Measurements from ENCODE around the gene TNRC6B.
"Not testable (repeated sequence)": the region's sequence is repeated elsewhere in the genome, so short reads cannot be mapped to it uniquely, and the experiment has no call there.

TNRC6B gene

GRCh38 chr22:40182231-40182835 is 4.6 kb downstream of the TNRC6B start:
- DNase-seq (ENCODE audit: low read depth) = no peak
- H3K4me3 ChIP-seq (ENCODE audit: low read depth, low read length) = no peak overlapping the region
- TF ChIP-seq POLR2A (IDR thresholded peaks at IDR 0.05; ENCODE audit: extremely low read depth, insufficient read length) (no peak), CTCF (IDR thresholded peaks at IDR 0.05; ENCODE audit: low read depth, low read length) (no peak), MAX (IDR thresholded peaks at IDR 0.05; ENCODE audit: low read depth, low read length) (no peak), MYC (IDR thresholded peaks at IDR 0.05; ENCODE audit: low read depth, low read length) (no peak)

GRCh38 chr22:40183029-40183581 is 5.4 kb downstream of the TNRC6B start:
- TF ChIP-seq CTCF (IDR thresholded peaks at IDR 0.05; ENCODE audit: low read depth, low read length) (no peak), MYC (IDR thresholded peaks at IDR 0.05; ENCODE audit: low read depth, low read length) (no peak), MAX (IDR thresholded peaks at IDR 0.05; ENCODE audit: low read depth, low read length) (no peak), POLR2A (IDR thresholded peaks at IDR 0.05; ENCODE audit: extremely low read depth, insufficient read length) (no peak)
- H3K4me3 ChIP-seq (ENCODE audit: low read depth, low read length) = no peak overlapping the region
- DNase-seq (ENCODE audit: low read depth) = peak; percentile 58

GRCh38 chr22:40183603-40184002 is 5.9 kb downstream of the TNRC6B start:
- not testable (repeated sequence) for DNase-seq (ENCODE audit: low read depth); H3K4me3 ChIP-seq (ENCODE audit: low read depth, low read length)

GRCh38 chr22:40187389-40187788 is 9.7 kb downstream of the TNRC6B start:
- DNase-seq (ENCODE audit: low read depth) = no peak
- TF ChIP-seq POLR2A (IDR thresholded peaks at IDR 0.05; ENCODE audit: extremely low read depth, insufficient read length) (no peak), CTCF (IDR thresholded peaks at IDR 0.05; ENCODE audit: low read depth, low read length) (no peak), MAX (IDR thresholded peaks at IDR 0.05; ENCODE audit: low read depth, low read length) (no peak), MYC (IDR thresholded peaks at IDR 0.05; ENCODE audit: low read depth, low read length) (no peak)
- no peak overlapping the region for H3K4me3 ChIP-seq (ENCODE audit: low read depth, low read length)

GRCh38 chr22:40189997-40190396 is 12.3 kb downstream of the TNRC6B start:
- no peak for DNase-seq (ENCODE audit: low read depth)
- H3K4me3 ChIP-seq (ENCODE audit: low read depth, low read length) = no peak overlapping the region
- no peak for TF ChIP-seq MYC (IDR thresholded peaks at IDR 0.05; ENCODE audit: low read depth, low read length)

- DNase-seq (ENCODE audit: low read depth) = no peak
- H3K4me3 ChIP-seq (ENCODE audit: low read depth, low read length) = no peak overlapping the region
- TF ChIP-seq CTCF (IDR thresholded peaks at IDR 0.05; ENCODE audit: low read depth, low read length) (no peak), MAX (IDR thresholded peaks at IDR 0.05; ENCODE audit: low read depth, low read length) (no peak), POLR2A (IDR thresholded peaks at IDR 0.05; ENCODE audit: extremely low read depth, insufficient read length) (no peak), MYC (IDR thresholded peaks at IDR 0.05; ENCODE audit: low read depth, low read length) (no peak)
Observed at GRCh38 chr22:40190501-40190900, 12.8 kb downstream of the TNRC6B start.
